Bronchial epithelial cell (primary cell): ENCODE data around the gene AP3B1. TPM values are rescaled to one million over a fixed set of nuclear protein-coding genes. Genes with fewer than 3 reads are reported as not detected.

ENCODE experiments used
- DNase-seq: peaks from one replicate; pipeline ENCODE4 v3.0.0-alpha.2; 2010; ENCODE audit warnings: low read depth
- FAIRE-seq: peaks from 2 replicates; lab custom pipeline; 2011; peaks lifted over from hg19 to GRCh38; lab: Jason Lieb, UNC
- H3K27me3 ChIP-seq: 2 replicates; pipeline ENCODE4 v1.5.1; 2011; ENCODE audit warnings: low read length; ENCODE audit not compliant: control insufficient read depth, insufficient read depth
- H3K36me3 ChIP-seq: 2 replicates; pipeline ENCODE4 v1.5.1; 2011; ENCODE audit warnings: low read length; ENCODE audit not compliant: control insufficient read depth, insufficient read depth
- H3K4me3 ChIP-seq: 2 replicates; pipeline ENCODE4 v1.5.1; 2011; ENCODE audit warnings: mild to moderate bottlenecking, low read depth, low read length, control low read depth
- total RNA-seq: library from RNA; depleted of rRNA; stranded (reverse); fragments of >200 nt; gene quantifications from 2 replicates; pipeline ENCODE4 v1.2.1, GENCODE V29; 2014
- TF ChIP-seq, protein P1 (sequence below): IDR thresholded peaks from 2 replicates; pipeline ENCODE4 v1.5.1; 2011; ENCODE audit warnings: mild to moderate bottlenecking, moderate library complexity, low read length, control low read depth, inconsistent platforms; ENCODE audit not compliant: insufficient read depth, severe bottlenecking

The AP3B1 gene
- total RNA-seq, 1 donor from 2014 or later: 27.4 TPM

DNA sequence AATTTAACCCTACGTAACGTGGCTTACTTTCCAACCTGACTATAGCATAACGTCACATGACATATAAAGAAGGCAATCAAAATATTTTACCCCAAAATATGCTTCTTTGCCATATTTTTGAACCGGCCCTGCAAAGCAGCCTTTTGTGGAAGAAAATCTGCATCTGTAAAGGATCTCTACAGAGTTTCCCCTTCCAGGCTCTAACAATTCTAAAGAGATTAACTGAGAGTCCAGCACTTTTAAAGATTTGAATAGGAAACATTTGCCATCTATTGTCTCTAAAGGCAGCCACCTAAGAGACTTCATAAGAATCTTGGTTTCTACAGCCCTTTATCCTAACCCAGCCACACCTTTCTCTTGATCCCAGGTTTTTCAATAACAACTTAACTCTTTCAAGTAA lies 22.7 kb downstream of the AP3B1 start:
- no peak for DNase-seq
- no peaks in the 10 kb centered on the region for H3K36me3 ChIP-seq
- H3K4me3 ChIP-seq: no peak overlapping the region
- FAIRE-seq: no peak
- TF ChIP-seq, protein P1, sequence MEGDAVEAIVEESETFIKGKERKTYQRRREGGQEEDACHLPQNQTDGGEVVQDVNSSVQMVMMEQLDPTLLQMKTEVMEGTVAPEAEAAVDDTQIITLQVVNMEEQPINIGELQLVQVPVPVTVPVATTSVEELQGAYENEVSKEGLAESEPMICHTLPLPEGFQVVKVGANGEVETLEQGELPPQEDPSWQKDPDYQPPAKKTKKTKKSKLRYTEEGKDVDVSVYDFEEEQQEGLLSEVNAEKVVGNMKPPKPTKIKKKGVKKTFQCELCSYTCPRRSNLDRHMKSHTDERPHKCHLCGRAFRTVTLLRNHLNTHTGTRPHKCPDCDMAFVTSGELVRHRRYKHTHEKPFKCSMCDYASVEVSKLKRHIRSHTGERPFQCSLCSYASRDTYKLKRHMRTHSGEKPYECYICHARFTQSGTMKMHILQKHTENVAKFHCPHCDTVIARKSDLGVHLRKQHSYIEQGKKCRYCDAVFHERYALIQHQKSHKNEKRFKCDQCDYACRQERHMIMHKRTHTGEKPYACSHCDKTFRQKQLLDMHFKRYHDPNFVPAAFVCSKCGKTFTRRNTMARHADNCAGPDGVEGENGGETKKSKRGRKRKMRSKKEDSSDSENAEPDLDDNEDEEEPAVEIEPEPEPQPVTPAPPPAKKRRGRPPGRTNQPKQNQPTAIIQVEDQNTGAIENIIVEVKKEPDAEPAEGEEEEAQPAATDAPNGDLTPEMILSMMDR: no peak
- no peaks in the 10 kb centered on the region for H3K27me3 ChIP-seq

DNA sequence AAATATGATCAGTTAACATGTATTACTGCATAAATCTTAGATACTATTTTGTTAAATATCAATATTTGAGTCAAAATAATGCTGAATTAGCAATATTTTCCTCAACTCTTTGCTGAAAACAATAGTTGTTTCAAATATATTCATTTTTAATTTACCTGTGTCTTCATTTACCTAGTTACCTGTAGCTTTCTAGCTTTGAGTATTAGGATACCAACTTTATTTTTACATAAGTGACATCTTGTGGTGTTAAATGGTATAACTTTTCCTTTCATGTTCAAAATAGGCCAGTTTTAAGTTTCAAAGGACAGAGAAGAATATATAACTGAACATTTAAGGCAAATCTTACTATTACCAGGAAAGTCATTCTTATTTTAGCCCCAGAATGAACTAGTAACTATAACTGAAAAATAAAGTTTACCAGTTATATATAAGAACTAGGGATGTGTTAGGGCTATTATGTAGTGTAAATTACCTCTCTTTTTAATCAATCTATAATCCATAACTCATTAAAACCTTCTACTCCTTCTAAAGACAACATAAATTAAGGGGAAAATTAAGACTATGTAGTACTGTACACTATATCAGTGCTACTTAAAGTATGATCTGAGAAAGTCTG lies 25.3 kb downstream of the AP3B1 start:
- TF ChIP-seq, protein P1: peak; percentile 8
- FAIRE-seq (no peak), DNase-seq (peak; percentile 47)
- H3K4me3 ChIP-seq: no peak overlapping the region
- no peaks in the 10 kb centered on the region for H3K27me3 ChIP-seq
- H3K36me3 ChIP-seq: no peaks in the 10 kb centered on the region

- Histone ChIP-seq H3K36me3 (peaks cover 1% of the 10 kb centered on the region), H3K4me3 (no peak overlapping the region), H3K27me3 (no peaks in the 10 kb centered on the region)
- DNase-seq (no peak), FAIRE-seq (no peak)
- TF ChIP-seq, protein P1: no peak
Measured at GRCh38 chr5:78268356-78268755, 26.1 kb downstream of the AP3B1 start.

GRCh38 chr5:78265163-78265562 lies 29.3 kb downstream of the AP3B1 start:
- TF ChIP-seq, protein P1: no peak
- FAIRE-seq: no peak
- no peak overlapping the region for H3K4me3 ChIP-seq
- H3K36me3 ChIP-seq: peaks cover 1% of the 10 kb centered on the region
- no peaks in the 10 kb centered on the region for H3K27me3 ChIP-seq
- no peak for DNase-seq

- DNase-seq (no peak), FAIRE-seq (no peak)
Measured at GRCh38 chr5:78264600-78264999, 29.9 kb downstream of the AP3B1 start.

More at GRCh38 chr5:78264600-78264999, 29.9 kb downstream of the AP3B1 start:
- no peak overlapping the region for H3K4me3 ChIP-seq
- H3K27me3 ChIP-seq: no peaks in the 10 kb centered on the region
- TF ChIP-seq, protein P1: no peak
- peaks cover 1% of the 10 kb centered on the region for H3K36me3 ChIP-seq
